Osteoblast (primary cell): ENCODE data around the gene RHOT2. TPM values are rescaled to one million over a fixed set of nuclear protein-coding genes. Genes with fewer than 3 reads are reported as not detected.

Source experiments
- DNase-seq: peaks from one replicate; pipeline ENCODE4 v3.0.0; 2011; ENCODE audit warnings: low spot score, mixed read lengths; ENCODE audit not compliant: insufficient read length; ENCODE audit errors: missing footprints
- H2AFZ ChIP-seq: 2 replicates; pipeline ENCODE4 v1.6.0; 2011; ENCODE audit warnings: mild to moderate bottlenecking, low read length
- H3K27ac ChIP-seq: 2 replicates; pipeline ENCODE4 v1.5.1; 2011; ENCODE audit warnings: mild to moderate bottlenecking, low read depth, low read length, moderate library complexity
- H3K27me3 ChIP-seq: 2 replicates; pipeline ENCODE4 v1.6.0; 2012; ENCODE audit warnings: mild to moderate bottlenecking, control low read depth, inconsistent platforms, low read length, moderate library complexity; ENCODE audit not compliant: insufficient read depth
- H3K36me3 ChIP-seq: 2 replicates; pipeline ENCODE4 v1.5.1; 2011; ENCODE audit warnings: mild to moderate bottlenecking, low read length, control low read depth, moderate library complexity; ENCODE audit not compliant: insufficient read depth
- H3K4me1 ChIP-seq: 2 replicates; pipeline ENCODE4 v1.5.1; 2011; ENCODE audit warnings: mild to moderate bottlenecking, low read length, control low read depth, moderate library complexity; ENCODE audit not compliant: insufficient read depth
- H3K4me2 ChIP-seq: 2 replicates; pipeline ENCODE4 v1.6.0; 2011; ENCODE audit warnings: mild to moderate bottlenecking, low read length; ENCODE audit not compliant: insufficient read depth
- H3K4me3 ChIP-seq: fragments of 200-600 bp; sonication (generic); 3 replicates; pipeline ENCODE4 v1.5.1; 2012; ENCODE audit warnings: mild to moderate bottlenecking, low read length, inconsistent platforms; ENCODE audit not compliant: insufficient read depth
- H3K79me2 ChIP-seq: 2 replicates; pipeline ENCODE4 v1.6.0; 2012; ENCODE audit warnings: mild to moderate bottlenecking, low read length, control low read depth, inconsistent platforms; ENCODE audit not compliant: insufficient read depth
- H3K9me3 ChIP-seq: 2 replicates; pipeline ENCODE4 v1.5.1; 2011; ENCODE audit warnings: low read depth, low read length, control low read depth
- H4K20me1 ChIP-seq: 2 replicates; pipeline ENCODE4 v1.6.0; 2012; ENCODE audit warnings: mild to moderate bottlenecking, low read length, control low read depth; ENCODE audit not compliant: insufficient read depth
- total RNA-seq: library from RNA; depleted of rRNA; stranded (reverse); fragments of >200 nt; gene quantifications from 2 replicates; pipeline ENCODE4 v1.2.3, GENCODE V29; 2012
- TF ChIP-seq, protein P1 (sequence below): IDR thresholded peaks from 2 replicates; pipeline ENCODE4 v1.5.1; 2011; ENCODE audit warnings: mild to moderate bottlenecking, low read depth, low read length, moderate library complexity; ENCODE audit errors: extremely low read depth

Gene RHOT2
- total RNA-seq, 1 donor: 42.0 TPM

DNA sequence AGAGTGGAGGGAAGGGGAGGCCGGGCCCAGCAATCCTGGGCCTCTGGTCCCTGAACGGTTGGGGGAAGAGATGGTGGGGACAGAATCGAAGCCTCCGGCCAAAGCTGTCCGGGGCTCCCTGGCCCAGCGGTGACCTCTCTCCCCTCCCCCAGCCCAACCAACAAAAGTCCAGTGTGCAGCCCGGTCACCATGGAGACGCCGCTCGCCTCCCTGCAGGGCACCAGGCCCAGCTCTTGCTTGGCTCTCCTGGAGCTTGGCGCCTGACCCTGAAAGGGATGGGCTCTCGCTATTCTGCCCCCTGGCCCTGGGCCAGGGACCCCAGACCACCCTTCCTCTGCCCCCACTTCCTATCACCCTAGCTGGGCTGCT lies 48.3 kb downstream of the RHOT2 start:
- H3K4me2 ChIP-seq: peak overlapping the region; percentile 80

DNA sequence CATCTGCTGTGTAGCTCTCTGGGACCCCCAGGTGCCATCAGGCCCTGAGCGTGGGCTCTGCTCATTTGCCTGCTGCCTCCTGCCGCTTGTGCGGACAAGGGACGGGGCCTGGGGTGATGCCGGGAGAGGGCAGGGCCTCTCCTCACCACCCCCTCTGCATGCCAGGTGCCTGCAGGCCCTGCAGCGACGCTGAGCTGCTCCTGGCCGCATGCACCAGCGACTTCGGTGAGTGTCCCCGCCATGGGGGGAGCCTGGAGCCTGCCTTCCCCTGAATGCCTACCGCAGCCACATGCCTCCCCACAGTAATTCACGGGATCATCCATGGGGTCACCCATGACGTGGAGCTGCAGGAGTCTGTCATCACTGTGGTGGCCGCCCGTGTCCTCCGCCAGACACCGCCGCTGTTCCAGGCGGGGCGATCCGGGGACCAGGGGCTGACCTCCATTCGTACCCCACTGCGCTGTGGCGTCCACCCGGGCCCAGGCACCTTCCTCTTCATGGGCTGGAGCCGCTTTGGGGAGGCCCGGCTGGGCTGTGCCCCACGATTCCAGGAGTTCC lies 48.9 kb downstream of the RHOT2 start:
- Histone ChIP-seq H2AFZ (no peak overlapping the region), H3K36me3 (no peaks in the 10 kb centered on the region), H3K4me1 (peaks cover 23% of the 10 kb centered on the region), H3K27ac (no peak overlapping the region), H3K79me2 (peaks cover 6% of the 10 kb centered on the region), H3K4me3 (no peak overlapping the region), H3K9me3 (no peaks in the 10 kb centered on the region), H4K20me1 (peaks cover 7% of the 10 kb centered on the region), H3K4me2 (peak overlapping the region; percentile 80), H3K27me3 (no peaks in the 10 kb centered on the region)
- no peak for DNase-seq
- TF ChIP-seq, protein P1, sequence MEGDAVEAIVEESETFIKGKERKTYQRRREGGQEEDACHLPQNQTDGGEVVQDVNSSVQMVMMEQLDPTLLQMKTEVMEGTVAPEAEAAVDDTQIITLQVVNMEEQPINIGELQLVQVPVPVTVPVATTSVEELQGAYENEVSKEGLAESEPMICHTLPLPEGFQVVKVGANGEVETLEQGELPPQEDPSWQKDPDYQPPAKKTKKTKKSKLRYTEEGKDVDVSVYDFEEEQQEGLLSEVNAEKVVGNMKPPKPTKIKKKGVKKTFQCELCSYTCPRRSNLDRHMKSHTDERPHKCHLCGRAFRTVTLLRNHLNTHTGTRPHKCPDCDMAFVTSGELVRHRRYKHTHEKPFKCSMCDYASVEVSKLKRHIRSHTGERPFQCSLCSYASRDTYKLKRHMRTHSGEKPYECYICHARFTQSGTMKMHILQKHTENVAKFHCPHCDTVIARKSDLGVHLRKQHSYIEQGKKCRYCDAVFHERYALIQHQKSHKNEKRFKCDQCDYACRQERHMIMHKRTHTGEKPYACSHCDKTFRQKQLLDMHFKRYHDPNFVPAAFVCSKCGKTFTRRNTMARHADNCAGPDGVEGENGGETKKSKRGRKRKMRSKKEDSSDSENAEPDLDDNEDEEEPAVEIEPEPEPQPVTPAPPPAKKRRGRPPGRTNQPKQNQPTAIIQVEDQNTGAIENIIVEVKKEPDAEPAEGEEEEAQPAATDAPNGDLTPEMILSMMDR: no peak

More for the DNA sequence above, 48.3 kb downstream of the RHOT2 start:
- Histone ChIP-seq H2AFZ (peak overlapping the region; percentile 72), H3K4me1 (peaks cover 20% of the 10 kb centered on the region), H3K27me3 (no peaks in the 10 kb centered on the region), H4K20me1 (peaks cover 5% of the 10 kb centered on the region), H3K9me3 (no peaks in the 10 kb centered on the region), H3K36me3 (no peaks in the 10 kb centered on the region), H3K79me2 (peaks cover 6% of the 10 kb centered on the region), H3K4me3 (peak overlapping the region; percentile 73), H3K27ac (no peak overlapping the region)
- DNase-seq: peak; percentile 98
- TF ChIP-seq, protein P1: no peak

DNA sequence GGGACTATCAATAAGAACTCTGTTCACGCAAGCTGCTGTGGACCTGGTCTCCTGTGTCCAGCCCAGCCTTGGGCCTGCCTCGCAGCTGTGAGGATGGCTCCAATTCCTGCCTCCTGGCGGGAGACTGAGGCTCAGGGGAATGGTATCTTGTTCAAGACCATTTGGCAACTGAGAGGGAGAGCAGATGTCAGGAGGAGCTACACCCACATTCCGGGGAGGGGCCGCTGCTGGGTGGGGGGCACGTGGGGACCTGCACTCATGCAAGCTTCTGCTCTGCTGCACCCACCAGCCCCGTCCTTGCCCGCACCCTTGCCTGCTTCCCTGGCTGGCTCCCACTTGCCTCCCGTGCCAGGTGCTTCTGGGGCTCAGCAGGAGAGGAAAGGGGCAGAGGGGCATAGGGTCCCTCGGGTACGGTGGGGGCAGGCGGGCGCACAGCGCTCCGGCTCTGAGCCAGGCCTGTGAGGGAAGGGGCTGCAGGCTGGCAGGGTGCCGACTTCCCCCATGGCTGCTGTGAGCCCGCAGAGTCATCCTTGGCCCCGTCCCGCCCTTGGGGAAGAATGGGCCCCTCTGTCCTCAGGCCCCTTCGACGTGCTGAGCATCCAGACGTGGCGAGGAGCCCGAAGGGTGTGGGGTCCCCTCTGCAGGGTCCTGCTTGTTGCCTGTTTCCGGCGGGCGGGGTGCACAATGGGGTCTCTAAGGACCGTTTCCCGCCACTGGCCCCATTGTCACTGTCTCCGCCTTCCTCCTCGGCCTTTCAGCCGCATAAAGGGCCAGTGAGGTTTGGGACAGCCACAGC lies 49.7 kb downstream of the RHOT2 start:
- peaks cover 6% of the 10 kb centered on the region for H3K79me2 ChIP-seq
- H3K36me3 ChIP-seq: no peaks in the 10 kb centered on the region
- no peaks in the 10 kb centered on the region for H3K9me3 ChIP-seq
- peaks cover 8% of the 10 kb centered on the region for H4K20me1 ChIP-seq
- TF ChIP-seq, protein P1: no peak
- no peak for DNase-seq
- H3K4me2 ChIP-seq: no peak overlapping the region
- H3K27ac ChIP-seq: no peak overlapping the region
- peaks cover 23% of the 10 kb centered on the region for H3K4me1 ChIP-seq
- H2AFZ ChIP-seq: no peak overlapping the region
- no peaks in the 10 kb centered on the region for H3K27me3 ChIP-seq
- H3K4me3 ChIP-seq: no peak overlapping the region

DNA sequence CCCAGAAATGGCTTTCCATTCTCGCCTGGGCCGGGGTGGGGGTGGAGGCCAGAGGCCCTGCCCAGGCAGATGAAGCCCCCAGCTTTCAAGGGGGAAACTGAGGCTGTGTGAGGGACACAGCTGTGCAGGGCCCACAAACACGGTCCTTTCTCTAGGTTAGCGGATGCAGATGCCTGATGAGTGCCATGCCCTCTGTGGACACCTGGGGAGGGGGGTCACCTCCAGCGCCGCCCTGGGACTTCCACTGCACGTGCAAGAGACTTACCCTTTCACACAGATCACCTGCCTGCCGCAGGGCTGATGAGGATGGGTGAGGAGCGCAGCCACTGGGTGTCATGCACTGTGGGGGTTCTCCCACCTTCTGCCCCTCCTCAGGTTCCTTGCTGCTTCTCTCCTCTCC lies 50.5 kb downstream of the RHOT2 start:
- Histone ChIP-seq H3K4me3 (no peak overlapping the region), H3K4me2 (no peak overlapping the region), H3K9me3 (no peaks in the 10 kb centered on the region), H4K20me1 (peaks cover 9% of the 10 kb centered on the region), H3K79me2 (peaks cover 6% of the 10 kb centered on the region), H3K36me3 (no peaks in the 10 kb centered on the region), H3K27me3 (no peaks in the 10 kb centered on the region), H3K27ac (no peak overlapping the region), H2AFZ (no peak overlapping the region), H3K4me1 (peaks cover 23% of the 10 kb centered on the region)
- no peak for DNase-seq
- TF ChIP-seq, protein P1: no peak
